ENCODE data around the gene SKI. TPM values are rescaled to one million over a fixed set of nuclear protein-coding genes. Genes with fewer than 3 reads are reported as not detected.
A peak's percentile ranks its signal among the peaks of the same experiment; 100 is the strongest.

Gene SKI
- total RNA-seq, 3 donors from 2014 or later, result 43.8 to 45.2 (median 44.7) TPM

DNA sequence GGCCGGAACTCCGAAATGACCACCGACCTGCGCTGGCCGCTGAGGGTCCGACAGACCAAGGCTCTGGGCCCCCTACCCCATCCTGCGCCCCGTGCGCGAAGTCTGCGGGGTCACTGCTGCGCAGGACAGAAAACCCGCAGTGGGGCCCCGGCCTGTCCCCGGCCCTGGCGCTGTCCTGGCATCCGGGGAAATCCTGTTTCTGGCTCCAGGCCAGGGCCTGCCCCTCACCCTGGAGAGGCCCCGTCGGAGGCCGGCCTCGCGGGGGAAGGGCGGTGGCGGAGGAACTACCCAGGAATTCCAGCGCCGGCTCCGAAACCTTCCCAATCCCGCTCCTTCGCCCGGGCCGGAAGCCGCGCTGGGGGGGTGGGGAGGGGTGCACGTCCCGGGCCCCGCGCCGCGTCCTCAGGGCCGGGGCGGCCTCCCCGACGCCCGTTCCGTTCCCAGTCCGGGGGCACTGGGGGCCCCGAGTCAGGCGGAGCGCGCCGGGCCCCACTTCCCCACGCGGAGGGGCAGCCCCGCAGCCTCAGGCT, 86.2 kb downstream of the SKI start:
- DNase-seq, result no peak

DNA sequence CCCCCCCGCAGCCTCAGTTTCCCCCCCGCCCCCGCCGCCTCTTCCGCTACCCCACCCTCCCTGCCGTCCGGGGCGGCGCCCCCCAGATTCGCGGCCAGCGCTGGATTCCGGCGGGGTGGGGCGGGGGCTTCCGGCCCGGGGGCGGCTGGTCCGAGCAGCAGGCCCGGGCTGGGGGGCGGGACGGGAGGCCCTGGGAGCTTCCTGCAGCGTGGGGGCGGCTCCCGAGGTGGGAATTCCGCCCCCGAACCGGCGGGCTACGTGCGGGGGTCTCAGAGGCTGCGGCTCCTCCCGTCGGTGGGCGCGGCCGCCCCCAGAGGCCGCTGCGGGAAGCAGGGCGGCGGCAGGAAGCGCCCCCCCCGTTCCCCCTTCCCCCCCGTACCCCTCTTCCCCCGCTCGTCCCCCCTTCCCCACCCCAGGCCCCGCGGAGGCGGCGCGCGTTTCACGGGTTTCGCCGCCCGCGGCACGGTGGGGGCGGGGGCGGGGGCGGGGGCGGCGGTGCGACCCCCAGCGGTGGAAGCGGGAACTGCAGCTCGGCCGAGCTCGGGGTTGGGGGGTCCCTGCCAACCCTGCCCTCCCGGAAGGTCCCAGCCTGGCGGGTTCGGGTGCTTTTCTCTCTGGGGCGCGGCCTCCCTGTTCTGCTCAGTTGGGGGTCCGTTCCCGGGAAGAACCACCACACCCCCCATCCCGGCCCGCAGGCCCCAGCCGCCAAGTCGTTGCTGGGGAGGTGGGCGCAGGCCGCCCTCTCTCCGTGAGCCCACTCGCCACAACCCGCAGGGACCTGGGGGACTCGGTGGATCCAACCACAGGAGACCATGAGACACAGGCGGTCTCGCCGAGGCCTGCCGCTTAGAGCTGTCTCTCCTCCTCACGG, 86.9 kb downstream of the SKI start:
- ATAC-seq (peak; percentile 31 to 39), DNase-seq (peak; percentile 62)
- Mint-ChIP-seq H3K4me1 (ENCODE audit: low read depth) (peaks cover 13% of the 10 kb centered on the region), H3K4me3 (peak overlapping the region; percentile 48), H3K36me3 (ENCODE audit: insufficient read depth) (no peaks in the 10 kb centered on the region), H3K27me3 (ENCODE audit: low read depth) (no peaks in the 10 kb centered on the region), H3K9me3 (no peaks in the 10 kb centered on the region)

More for the DNA sequence above, 86.2 kb downstream of the SKI start:
- Mint-ChIP-seq H3K27me3 (ENCODE audit: low read depth) (no peaks in the 10 kb centered on the region), H3K4me3 (no peak overlapping the region), H3K36me3 (ENCODE audit: insufficient read depth) (no peaks in the 10 kb centered on the region), H3K9me3 (no peaks in the 10 kb centered on the region), H3K4me1 (ENCODE audit: low read depth) (peaks cover 13% of the 10 kb centered on the region)
- ATAC-seq, result peak; percentile 5 to 9

DNA sequence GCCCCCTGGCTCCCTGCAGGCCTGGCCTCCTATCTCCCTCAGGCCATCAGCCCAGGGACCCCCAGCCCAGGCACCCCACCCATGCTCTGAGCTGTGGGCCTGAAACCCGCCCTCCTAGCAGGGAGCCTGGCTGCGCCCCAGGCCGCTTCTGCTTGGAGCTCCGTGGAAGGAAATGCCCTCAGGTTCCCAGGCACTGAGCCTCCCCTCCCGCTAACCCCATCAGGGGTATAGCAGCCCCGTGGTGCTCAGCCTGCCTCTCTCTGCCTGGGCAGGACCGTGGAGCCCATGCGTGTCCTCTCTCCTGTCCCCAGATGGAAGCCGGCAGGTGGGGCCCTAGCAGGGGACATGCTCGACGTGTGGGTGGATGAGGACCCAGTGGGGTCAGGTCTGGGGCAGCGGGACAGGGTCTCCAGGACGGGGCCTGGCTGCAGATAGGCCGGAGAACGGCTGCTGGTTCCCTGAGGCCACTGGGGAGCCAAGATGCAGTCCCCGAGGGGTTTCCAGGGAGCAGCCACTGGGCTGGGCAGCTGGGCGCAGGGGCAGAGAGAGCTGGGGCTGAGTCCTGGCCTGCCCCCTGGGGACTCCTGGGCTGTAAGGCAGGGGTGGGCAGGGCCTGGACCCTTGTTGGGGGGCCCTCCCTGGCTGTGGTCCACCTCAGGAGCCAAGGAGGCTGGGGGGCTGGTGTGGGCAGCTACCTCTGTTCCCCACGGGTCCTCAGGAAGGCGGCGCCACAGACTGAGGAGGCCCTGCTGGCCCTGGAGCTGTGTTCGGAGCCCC, 87.7 kb downstream of the SKI start:
- Mint-ChIP-seq H3K36me3 (ENCODE audit: insufficient read depth) (no peaks in the 10 kb centered on the region), H3K27me3 (ENCODE audit: low read depth) (no peaks in the 10 kb centered on the region), H3K4me3 (peak overlapping the region; percentile 48), H3K9me3 (no peaks in the 10 kb centered on the region), H3K4me1 (ENCODE audit: low read depth) (peaks cover 13% of the 10 kb centered on the region)
- DNase-seq (no peak), ATAC-seq (no peak)

DNA sequence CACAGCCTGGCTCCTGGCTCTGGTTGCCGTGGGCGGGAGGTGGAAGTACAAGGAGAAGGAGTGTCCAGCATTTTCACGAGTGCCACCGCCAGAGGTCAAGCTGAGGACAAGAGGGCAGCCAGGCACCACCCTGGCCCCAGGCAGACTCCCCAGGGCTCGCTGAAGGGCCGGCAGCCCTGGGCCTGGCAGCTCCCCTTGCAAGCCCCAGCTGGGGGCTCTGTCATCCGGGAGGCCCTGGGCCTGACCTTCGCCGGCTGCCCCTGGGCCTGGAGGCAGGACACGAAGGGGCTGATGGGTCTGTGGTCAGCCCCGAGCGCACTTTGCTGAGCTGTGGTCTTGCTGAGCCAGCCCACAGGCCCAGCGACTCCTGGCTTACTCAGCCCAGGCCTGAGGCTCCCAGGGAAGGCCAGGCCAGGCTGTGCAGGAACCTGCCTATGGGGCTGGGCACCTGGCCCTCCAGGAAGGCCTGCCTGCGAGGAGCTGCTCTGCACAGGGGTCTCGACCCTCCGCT, 88.4 kb downstream of the SKI start:
- Mint-ChIP-seq H3K4me3 (no peak overlapping the region), H3K27me3 (ENCODE audit: low read depth) (no peaks in the 10 kb centered on the region), H3K9me3 (no peaks in the 10 kb centered on the region), H3K4me1 (ENCODE audit: low read depth) (peaks cover 11% of the 10 kb centered on the region), H3K36me3 (ENCODE audit: insufficient read depth) (no peaks in the 10 kb centered on the region)
- DNase-seq, result no peak
- no peak for ATAC-seq

DNA sequence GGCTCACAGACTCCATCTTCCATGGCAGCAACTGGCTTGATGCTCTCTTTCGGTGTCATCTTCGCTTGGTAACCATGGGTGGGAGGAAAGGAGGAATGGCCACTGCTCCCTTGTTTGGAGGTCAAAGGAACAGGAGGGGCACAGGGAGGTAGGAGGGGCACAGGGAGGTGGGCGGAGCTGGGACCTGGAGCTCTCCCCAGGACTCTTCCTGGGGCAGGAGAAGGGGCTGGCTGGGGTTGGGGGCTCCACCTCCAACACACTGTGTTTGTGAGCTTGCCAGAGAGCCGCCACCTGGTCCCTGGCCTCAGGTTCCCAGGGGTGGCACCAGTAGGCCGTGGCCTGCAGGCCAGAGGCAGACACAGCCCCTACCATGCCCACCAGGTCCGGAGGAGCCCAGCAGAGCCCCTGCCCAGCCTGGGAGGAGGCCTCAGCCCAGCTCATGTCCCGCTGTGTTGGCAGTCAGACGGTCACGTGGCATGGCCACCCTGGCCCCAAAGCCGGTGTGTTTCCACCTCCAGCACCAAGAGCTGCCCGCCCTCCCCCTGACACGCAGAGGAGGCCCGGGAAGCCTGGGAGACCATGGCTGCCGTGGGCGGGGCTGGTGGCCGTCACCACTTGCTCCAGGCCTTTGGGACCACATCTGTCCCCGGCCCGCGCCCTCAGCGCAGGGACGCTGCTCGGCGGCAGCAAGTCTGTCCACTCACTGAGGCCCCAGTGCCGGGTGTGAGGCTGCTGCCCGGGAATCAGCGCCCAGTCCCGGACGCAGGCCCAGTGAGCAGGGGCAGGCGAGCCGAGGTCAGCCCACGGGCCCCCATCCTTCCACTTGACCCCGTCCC, 89.3 kb downstream of the SKI start:
- H3K36me3 Mint-ChIP-seq (ENCODE audit: insufficient read depth), result no peaks in the 10 kb centered on the region
- DNase-seq (no peak), ATAC-seq (no peak)
- H3K9me3 Mint-ChIP-seq, result no peaks in the 10 kb centered on the region
- no peak overlapping the region for H3K4me3 Mint-ChIP-seq
- H3K27me3 Mint-ChIP-seq (ENCODE audit: low read depth), result no peaks in the 10 kb centered on the region
- H3K4me1 Mint-ChIP-seq (ENCODE audit: low read depth), result peaks cover 11% of the 10 kb centered on the region

DNA sequence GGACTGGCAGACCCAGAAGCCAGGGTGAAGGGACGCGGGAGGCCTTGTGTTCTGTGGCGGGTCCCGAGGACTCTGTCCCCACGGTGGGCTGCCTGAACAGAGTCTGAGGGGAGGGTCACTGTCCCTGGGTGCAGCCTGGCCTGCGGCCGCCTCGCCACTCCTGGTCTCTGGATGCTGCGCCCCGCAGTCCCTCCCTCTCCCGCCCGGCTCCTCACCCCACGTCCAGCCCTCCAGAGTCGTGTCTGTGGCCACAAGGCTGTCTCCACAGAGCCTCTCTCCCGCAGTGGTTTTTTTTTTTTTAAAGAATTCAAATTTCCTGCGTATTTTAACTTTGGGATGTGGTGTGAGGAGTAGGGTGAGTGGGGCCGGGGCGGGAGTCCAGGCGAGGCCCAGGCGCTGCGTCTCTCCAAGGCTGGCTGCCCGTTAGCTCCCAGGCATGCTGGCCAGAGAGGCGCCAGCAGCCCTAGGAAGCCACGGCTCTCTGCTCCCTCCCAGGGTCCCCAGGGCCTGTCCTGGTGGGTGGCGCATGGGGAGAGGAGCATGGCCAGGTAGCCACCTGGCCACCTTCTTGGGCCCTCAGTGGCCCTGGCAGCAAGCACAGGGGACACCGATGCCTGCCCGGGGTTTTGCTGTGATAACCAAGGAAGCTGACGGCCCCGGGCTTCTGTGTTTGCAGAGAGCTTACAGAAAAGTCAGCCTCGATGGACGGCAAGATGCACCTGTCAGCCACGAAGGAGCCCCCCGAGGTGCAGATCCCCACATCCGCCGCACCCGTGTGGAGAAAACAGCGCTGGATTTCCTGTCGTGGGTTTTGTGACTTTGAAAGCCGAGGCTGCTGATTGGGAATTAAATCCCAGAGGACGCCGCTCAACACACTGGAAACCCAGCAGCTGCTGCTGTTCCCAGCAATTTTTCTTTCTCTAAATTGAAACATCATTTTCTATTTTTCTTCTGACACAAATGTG, 90.5 kb downstream of the SKI start:
- DNase-seq (no peak), ATAC-seq (no peak)
- Mint-ChIP-seq H3K36me3 (ENCODE audit: insufficient read depth) (no peaks in the 10 kb centered on the region), H3K4me3 (no peak overlapping the region), H3K27me3 (ENCODE audit: low read depth) (no peaks in the 10 kb centered on the region), H3K4me1 (ENCODE audit: low read depth) (peaks cover 10% of the 10 kb centered on the region), H3K9me3 (no peaks in the 10 kb centered on the region)

DNA sequence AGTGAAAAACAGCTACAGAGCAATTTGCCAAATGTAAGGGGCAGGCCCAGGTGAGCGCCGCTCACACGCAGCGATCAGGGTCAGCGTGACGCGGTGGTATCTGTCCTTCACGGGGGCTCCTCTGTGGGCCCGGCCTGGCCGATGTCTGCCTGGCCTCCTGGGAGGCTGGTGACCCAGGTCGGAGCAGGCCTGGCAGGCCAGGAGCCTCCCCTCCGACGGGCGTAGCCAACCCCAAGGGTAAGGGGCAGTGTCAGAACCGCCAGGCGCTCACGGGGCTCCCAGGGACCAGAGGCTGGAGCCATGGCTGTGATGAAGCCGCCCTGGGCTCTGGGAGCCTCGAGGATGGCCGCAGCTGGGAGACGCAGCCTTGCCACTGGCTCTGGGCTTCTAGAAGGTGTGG, 91.2 kb downstream of the SKI start:
- DNase-seq (no peak), ATAC-seq (no peak)
- no peak overlapping the region for H3K4me3 Mint-ChIP-seq
- peaks cover 6% of the 10 kb centered on the region for H3K4me1 Mint-ChIP-seq (ENCODE audit: low read depth)
- H3K9me3 Mint-ChIP-seq, result no peaks in the 10 kb centered on the region
- H3K27me3 Mint-ChIP-seq (ENCODE audit: low read depth), result no peaks in the 10 kb centered on the region
- H3K36me3 Mint-ChIP-seq (ENCODE audit: insufficient read depth), result no peaks in the 10 kb centered on the region

DNA sequence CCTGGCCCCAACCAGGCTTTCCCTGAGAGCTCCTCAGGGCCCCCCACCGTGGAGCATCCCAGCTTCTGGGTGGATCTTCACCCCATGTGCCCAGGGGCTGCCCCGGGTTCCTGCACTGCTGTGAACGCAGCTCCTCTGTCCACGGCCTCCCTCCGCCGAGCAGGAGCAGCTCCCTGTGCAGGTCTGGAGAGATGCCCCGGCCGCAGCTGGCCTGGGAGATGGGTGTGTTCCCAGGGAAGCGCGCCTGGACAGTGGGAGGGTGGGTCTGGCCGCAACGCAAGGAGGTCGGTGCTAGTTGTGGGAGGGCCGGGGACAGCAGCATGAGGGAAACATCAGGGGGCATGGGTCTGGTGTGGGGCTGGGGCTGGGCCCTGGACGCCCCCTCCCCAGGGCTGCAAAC, 91.9 kb downstream of the SKI start:
- Mint-ChIP-seq H3K4me1 (ENCODE audit: low read depth) (peaks cover 6% of the 10 kb centered on the region), H3K9me3 (no peaks in the 10 kb centered on the region), H3K4me3 (no peak overlapping the region), H3K27me3 (ENCODE audit: low read depth) (no peaks in the 10 kb centered on the region), H3K36me3 (ENCODE audit: insufficient read depth) (no peaks in the 10 kb centered on the region)
- DNase-seq (no peak), ATAC-seq (no peak)

DNA sequence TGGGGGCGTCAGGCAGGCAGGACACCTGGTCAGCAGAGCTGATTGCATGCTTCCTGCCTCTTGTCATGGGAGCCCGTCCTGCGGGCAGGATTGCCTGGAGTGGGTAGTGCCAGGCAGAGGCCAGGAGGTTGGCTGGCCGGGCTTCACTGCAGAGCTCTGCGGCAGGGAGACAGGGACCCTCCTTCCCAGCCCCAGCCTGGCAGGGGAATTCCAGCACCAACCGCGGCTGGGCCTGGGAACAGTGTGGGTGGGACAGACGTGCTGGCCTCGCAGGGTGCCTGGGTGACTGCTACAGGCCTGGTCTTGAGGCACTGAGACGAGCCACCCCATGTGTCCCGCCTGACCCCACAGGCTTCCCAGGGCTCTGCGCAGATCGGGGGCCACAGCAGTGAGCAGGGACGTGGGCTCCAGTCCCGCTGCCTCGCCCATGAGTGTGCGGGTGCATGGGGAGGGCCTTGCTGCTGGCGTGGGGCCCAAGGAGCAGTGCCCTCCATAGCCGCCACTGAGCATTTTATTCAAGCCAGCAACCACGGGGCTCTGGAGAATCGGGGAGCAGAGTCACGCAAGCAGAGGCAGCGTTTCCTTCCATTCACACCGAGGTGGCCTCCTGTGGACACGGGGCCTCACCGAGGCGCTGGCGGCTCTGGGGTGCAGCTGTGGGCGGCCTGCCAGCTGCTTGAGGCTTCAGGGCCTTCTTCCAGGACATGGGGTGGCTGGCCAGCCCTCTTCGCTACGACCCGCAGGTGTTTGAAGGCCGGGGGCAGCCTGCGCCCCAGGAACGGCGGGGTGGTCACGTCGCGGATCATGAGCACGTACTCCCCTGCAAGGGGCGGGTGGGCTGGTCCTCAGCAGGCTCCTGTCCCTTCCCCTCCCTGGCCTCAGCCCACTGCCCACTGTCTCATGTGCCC, 92.9 kb downstream of the SKI start:
- Mint-ChIP-seq H3K4me1 (ENCODE audit: low read depth) (peaks cover 2% of the 10 kb centered on the region), H3K36me3 (ENCODE audit: insufficient read depth) (no peaks in the 10 kb centered on the region)
- no peak for ATAC-seq

DNA sequence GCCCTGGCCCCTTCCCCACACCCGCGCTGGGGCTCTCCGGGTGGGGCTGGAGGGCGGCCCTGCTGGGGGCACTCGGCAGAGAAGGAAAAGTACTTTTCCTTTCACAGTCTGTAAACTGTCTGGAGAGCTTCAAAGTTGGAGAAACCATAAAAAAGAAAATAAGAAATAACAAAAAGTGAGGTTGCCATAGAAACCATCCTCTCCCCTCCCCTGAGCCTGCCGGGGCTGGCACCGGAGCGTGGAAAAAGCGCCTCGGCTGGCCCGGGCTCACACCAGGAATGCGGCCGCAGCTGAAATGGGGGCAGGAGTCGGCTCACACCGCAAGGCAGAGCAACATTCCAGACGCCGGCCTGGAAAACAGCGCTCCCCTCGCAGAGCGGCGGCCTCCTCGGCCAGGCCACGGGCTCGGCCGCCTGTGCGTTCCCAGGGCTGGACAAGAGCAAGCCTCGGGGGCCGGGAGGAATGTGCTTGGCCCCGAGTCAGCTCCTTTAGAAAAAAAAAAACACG, 94.0 kb downstream of the SKI start:
- Mint-ChIP-seq H3K27me3 (ENCODE audit: low read depth) (no peaks in the 10 kb centered on the region), H3K4me3 (no peak overlapping the region), H3K36me3 (ENCODE audit: insufficient read depth) (no peaks in the 10 kb centered on the region), H3K9me3 (no peaks in the 10 kb centered on the region), H3K4me1 (ENCODE audit: low read depth) (peaks cover under 1% of the 10 kb centered on the region)
- DNase-seq (no peak), ATAC-seq (no peak)

More for the DNA sequence above, 92.9 kb downstream of the SKI start:
- no peaks in the 10 kb centered on the region for H3K9me3 Mint-ChIP-seq
- no peaks in the 10 kb centered on the region for H3K27me3 Mint-ChIP-seq (ENCODE audit: low read depth)
- H3K4me3 Mint-ChIP-seq, result no peak overlapping the region
- no peak for DNase-seq

DNA sequence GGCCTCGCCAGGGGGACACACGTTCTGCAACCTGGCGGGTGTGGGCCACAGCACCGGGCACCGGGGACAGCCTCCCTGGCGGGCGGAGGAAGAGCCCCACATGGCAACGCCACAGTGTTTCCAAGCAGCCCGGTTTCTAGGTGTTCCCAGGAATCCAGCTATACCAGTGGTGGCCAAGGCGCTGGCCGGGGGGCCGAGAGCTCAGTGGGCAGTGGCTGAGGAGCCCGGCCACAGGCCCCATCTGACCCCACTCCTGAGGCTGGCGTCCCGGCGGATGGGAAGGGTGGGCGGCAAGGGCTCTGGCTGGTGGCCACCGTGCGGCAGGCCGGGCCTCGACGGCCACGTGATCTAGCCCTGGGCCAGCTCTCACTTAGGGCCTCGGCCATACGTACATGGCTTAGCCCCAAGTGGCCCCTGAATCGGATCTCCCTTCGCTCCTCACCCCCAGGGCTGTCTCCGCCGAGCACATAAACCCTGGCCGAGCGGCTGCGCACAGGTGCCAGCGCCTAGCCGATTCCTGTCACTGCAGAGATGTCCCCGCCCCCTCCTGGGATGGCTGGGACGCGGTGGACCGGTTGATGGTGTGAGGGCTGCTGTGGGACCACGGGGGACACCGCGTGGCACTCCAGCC, 94.6 kb downstream of the SKI start:
- no peaks in the 10 kb centered on the region for H3K36me3 Mint-ChIP-seq (ENCODE audit: insufficient read depth)
- no peak overlapping the region for H3K4me3 Mint-ChIP-seq
- no peaks in the 10 kb centered on the region for H3K27me3 Mint-ChIP-seq (ENCODE audit: low read depth)
- no peaks in the 10 kb centered on the region for H3K9me3 Mint-ChIP-seq
- H3K4me1 Mint-ChIP-seq (ENCODE audit: low read depth), result no peaks in the 10 kb centered on the region
- no peak for DNase-seq
- ATAC-seq, result no peak

DNA sequence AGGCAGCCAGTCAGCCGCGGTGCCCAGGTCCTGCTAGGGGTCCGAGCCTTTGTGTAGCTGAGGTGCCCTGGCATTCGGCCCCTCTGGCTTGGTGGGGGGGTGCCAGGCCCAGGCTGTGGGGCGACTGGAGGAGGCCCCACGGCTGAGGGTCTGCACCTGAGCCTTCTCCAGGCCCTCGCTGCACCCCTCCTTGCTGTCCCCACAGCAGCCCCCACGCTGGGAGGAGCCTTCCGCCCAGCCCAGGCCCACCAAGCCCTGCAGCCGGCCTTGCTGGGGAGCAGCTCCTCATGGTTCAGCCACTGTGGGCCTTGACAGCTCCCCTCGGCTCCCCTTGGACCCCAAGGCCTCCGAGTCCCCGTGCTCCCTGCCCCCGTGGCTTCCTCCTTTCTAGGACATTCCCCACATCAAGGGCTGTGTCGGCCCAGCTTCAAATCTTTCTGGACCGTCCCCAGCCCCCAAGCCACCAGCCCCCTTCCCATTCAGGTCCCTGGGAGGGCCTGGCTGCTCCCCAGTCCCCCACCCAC, 95.4 kb downstream of the SKI start:
- Mint-ChIP-seq H3K27me3 (ENCODE audit: low read depth) (no peaks in the 10 kb centered on the region), H3K36me3 (ENCODE audit: insufficient read depth) (no peaks in the 10 kb centered on the region), H3K4me3 (no peak overlapping the region), H3K9me3 (no peaks in the 10 kb centered on the region), H3K4me1 (ENCODE audit: low read depth) (no peaks in the 10 kb centered on the region)
- DNase-seq (no peak), ATAC-seq (no peak)
